GM20000 (cell line): Measurements from ENCODE around the gene NCF4.

Experiments
- DNase-seq: peaks from one replicate; pipeline ENCODE4 v3.0.0; 2012; ENCODE audit warnings: low spot score
- TF ChIP-seq, protein P1 (sequence below): IDR thresholded peaks from 2 replicates; pipeline ENCODE4 v1.5.1; 2012; ENCODE audit warnings: mild to moderate bottlenecking, control low read depth; ENCODE audit errors: extremely low read depth, missing control alignments

The NCF4 gene

DNA sequence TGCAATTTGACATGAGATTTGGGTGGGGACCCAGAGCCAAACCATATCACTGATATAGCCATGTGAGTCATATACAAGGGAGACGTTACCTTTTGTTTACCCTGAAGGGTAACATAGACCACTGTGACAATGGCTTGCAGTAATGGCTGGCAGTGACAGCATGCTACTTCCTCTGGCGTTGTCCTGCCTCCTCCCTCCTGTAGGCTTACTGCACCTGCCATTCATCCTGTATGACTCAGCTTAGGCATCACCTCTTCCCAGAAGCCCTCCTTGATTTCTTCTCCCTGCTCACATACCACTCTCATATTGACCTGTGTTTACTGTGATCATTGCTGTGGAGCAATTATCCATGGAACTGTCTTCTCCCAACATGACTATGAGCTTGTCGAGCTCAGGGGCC is 32.0 kb upstream of the NCF4 start:
- DNase-seq, result no peak
- TF ChIP-seq, protein P1, sequence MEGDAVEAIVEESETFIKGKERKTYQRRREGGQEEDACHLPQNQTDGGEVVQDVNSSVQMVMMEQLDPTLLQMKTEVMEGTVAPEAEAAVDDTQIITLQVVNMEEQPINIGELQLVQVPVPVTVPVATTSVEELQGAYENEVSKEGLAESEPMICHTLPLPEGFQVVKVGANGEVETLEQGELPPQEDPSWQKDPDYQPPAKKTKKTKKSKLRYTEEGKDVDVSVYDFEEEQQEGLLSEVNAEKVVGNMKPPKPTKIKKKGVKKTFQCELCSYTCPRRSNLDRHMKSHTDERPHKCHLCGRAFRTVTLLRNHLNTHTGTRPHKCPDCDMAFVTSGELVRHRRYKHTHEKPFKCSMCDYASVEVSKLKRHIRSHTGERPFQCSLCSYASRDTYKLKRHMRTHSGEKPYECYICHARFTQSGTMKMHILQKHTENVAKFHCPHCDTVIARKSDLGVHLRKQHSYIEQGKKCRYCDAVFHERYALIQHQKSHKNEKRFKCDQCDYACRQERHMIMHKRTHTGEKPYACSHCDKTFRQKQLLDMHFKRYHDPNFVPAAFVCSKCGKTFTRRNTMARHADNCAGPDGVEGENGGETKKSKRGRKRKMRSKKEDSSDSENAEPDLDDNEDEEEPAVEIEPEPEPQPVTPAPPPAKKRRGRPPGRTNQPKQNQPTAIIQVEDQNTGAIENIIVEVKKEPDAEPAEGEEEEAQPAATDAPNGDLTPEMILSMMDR, result no peak

DNA sequence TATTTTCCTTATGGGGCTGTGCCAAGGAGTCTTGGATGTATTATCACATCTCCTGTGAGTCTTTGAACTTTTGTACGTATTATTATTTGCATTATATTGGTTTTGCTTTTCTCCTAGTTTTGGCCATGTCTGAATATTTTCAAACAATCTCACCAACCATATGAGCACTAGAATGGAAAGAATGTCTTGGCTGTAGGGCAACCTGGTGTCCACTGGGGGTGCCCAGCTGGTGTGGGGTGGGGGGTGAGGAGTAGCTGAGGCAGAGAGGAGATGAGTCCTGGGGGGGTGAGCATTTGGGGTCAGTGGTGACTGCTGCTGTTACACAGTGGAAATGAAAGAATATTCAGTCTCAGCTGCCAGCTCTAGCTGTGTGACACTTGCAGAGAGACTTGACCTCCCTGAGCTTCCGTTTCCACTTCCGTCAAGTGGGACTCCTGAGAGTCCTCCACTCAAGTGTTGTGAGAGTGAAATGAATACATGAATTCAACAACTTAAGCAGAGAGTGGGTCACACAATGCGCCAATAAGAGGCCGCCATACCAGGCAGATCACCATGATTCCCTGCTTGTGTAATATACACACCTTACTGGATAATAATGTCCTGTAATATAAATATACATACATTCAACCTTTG is 31.3 kb upstream of the NCF4 start:
- DNase-seq, result no peak
- TF ChIP-seq, protein P1, result no peak

DNA sequence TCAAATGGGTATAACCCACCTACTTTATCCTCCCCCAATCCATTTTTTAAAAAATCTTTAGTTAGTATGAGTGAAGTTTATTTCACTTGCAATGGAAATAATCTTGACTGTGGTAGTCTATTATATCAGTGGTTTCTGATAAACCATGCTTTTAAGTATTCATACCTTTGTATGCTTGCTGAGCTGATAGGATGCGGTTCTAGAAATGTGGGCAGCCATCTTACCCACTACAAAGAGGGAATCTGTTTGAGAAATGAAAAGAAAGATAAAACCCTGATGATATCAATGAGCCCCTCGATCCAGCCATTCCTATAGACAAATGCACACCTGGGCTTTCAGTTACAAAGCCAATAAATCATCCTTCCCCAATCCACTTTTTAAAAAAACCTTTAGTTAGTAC is 30.2 kb upstream of the NCF4 start:
- TF ChIP-seq, protein P1, result no peak
- no peak for DNase-seq

DNA sequence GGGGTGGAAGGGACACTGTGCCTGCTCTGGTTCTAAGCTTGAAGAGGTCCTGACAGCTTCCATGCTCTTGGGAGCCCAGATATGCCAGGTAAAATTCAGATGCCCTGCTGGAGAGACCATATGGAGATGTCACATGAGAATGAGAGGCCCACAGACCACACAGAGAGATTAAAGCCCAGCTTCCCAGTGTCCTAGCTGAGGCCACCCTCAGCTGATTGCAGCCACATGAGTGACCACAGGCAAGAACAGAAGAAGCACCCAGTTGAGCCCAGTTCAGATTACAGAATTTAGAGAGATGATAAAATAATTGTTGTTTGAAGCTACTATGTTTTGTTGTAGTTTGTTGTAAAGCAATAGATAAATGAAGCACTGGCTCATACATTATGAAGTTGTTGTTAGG is 29.6 kb upstream of the NCF4 start:
- no peak for DNase-seq
- TF ChIP-seq, protein P1, result no peak

DNA sequence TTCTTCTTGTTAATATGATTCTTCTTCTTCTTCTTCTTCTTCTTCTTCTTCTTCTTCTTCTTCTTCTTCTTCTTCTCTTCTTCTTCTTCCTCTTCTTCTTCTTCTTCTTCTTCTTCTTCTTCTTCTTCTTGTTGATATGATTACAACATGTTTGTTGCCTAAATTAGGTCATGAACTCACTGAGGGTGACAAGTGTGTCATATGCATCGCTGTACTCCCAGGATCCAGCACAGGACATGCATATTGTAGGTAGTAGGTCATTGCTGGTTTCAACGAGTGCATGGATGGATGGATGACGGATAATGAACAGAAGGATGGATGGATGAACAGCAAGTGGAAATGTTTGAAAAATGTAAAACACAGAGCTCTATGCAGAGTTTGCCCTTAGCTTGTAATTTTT is 29.1 kb upstream of the NCF4 start:
- no peak for DNase-seq
- TF ChIP-seq, protein P1, result no peak

DNA sequence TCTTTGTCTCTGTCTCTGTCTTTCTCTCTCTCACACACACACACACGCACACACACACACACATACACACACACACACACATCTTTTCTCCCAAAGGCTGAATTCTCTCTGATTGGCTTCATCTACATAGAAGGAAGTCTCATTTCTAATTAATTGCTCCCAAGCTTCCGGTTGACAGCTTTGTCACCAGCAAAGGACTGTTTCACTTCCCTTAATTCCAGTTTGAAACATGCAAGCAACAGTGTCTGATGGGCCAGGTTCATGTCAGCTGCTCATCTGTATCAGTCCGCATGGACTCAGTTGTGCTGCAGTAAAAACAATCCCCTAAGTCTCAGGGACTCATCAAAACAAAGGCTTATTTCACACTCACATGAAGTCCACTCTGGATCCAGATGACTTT is 27.7 kb upstream of the NCF4 start:
- TF ChIP-seq, protein P1, result no peak
- DNase-seq, result no peak

DNA sequence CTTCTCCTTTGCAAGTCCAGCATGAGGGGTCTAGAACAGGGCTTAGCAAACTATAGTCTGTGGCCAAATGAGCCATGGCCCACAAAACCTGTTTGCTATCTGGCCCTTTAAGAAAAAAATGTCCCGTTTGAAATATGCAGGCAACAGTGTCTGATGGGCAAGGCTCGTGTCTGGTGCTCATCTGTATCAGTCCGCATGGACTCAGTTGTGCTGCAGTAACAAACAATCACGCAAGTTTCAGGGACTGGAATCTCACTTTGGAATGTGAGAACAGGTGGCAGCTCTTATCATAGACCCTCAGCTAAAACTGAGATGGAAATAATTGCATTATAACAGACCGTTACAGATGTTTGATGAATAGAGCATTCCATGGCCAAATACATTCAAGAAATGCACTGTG is 24.9 kb upstream of the NCF4 start:
- DNase-seq, result no peak
- TF ChIP-seq, protein P1, result no peak
